Stimulated activated CD8-positive, alpha-beta memory T cell treated with anti-CD3 and anti-CD28 coated beads, Interleukin-15, amount 100 ng/mL, for 24 hours (primary cell): Measurements from ENCODE around the gene TAS2R40.
A peak's percentile ranks its signal among the peaks of the same experiment; 100 is the strongest.
"Not testable (repeated sequence)": the region's sequence is repeated elsewhere in the genome, so short reads cannot be mapped to it uniquely, and the experiment has no call there.

Source experiments
- DNase-seq: peaks from one replicate; pipeline ENCODE4 v3.0.0-alpha.2; 2020; ENCODE audit warnings: low read depth

Gene TAS2R40

DNA sequence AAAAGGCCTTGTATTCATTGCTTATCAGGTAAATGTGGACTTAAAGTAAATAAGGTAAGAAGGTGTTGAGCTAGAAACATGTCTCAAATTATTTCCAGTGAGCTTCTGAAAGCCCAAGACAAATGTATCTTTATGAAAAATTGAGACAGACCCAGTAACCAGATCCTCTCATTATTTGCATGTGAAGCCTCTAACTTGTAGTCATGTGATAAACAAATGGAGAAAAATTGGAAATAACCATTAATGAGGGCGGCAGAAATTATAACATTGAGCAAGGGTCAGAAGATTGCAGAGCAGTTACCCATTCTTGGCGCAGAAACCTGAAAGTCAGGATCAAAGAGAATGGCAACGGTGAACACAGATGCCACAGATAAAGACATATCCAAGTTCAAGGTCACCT, at the start of gene TAS2R40:
TAS2R40 (plus strand) TSS at position 301 of the 400 bp plus-strand sequence; CDS start at position 343, 42 bp downstream.
- no peak for DNase-seq

DNA sequence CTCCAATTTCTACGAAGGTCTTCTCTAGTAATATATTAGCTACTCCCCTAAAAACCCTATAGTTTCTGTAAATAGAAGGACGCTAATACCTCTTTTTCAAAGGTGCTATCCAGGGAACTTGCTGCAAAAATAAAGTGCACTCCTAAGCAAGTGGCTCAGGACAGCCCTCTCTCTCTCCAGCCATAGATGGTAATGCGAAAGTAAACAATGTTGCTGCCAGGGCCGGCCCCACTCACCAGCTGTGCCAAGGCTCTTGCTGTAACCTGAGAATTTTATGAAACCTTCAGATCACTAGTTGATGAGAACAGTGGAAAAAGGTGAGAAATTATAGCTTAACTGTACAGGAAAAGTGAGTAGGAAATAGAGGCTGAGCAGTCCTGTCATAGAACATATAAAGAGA, 49.5 kb upstream of the TAS2R40 start:
- no peak for DNase-seq

DNA sequence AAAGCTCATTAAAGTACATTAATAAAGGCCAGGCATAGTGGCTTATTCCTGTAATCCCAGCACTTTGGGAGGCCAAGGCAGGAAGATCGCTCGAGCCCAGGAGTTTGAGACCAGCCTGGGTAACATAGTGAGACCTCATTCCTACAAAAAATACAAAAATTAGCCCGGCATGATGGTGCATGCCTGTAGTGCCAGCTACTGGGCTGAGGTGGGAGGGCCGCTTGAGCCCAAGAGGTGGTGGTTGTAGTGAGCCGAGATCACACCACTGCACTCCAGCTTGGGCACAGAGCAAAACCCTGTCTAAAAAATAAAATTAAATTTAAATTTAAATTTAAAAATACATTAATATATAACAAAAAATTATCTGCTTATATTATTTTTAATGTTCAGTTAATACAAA, 45.7 kb upstream of the TAS2R40 start:
- no peak for DNase-seq

DNA sequence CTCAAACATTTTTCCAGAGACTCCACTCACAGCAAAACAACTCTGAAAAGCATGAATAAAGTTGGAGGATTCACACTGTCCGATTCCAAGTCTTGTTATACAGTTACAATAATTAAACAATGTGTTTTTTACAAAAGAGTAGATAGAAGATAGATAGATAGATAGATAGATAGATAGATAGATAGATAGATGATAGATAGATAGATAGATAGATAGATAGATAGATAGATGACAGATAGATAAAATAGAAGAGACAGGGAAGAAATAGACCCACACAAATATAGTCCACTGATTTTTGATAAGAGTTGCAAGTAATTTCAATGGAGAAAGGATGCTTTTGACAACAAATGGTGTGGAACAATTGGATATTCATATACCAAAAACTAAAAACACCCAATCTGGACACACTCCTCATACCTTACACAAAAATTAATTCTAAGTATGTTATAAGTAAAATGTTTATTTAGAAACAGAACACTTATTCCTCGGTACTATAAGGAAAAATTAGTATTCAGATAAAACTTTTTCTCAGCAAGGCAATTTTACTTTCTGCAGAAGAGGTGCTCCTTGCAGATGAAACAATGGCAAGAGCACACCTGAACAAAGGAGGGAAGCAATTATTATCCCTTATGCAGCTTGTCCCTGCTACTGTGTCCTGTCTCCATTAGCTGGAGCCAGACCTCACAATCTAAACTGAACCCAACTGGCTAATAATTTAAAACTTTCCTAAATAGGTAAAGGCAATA, 44.3 kb upstream of the TAS2R40 start:
- DNase-seq, result no peak

DNA sequence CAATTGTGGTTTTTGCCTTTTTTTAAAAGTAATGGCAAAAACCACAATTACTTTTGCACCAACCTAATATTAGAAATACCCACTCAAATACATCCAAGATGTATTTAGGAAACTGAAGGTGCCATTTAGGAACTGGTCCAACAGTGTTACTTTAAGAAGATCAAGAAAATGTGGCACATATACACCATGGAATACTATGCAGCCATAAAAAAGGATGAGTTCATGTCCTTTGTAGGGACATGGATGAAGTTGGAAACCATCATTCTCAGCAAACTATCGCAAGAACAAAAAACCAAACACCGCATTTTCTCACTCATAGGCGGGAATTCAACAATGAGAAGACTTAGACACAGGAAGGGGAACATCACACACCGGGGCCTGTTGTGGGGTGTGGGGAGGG, 41.1 kb upstream of the TAS2R40 start:
- not testable (repeated sequence) for DNase-seq

DNA sequence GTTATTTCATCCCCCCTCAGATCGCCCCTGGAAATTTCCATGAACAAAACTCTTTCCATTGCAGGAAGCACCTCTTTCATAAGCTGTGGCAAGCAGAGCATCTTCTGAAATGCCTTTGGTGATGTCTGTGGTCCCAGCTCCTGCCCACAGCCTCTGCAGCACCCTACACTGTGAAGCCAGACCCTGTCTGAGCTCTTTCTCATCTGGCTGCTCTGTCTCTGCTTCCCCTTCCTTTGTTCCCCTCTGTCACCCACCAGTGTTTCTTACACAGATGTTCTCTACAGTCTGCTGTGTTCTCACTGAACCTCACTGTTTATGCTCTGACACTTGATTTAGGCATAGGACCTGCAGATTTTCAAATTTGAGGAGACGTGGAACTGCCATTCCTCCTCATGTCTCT, 40.5 kb upstream of the TAS2R40 start:
- DNase-seq, result no peak

DNA sequence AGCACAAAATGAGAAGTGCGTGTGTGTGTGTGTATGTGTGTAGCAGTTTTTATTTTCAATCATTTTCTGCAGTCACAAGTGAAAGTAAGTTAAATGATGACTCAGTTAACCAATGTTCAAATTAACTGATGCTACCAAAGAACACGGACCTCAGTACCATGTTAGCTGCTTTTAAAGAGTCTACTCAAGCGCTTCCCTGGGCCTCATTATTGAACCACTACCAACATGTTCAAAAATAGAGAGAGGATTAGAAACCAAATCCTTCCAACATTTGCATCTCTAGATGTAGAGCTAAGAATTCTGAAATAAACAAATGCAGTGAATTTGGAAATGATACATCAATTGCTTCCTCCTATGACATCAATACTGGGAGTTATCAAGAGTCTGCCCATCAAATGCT, 38.8 kb upstream of the TAS2R40 start, which contains the start of gene TAS2R39:
TAS2R39 (plus strand) TSS at position 396 of the 400 bp plus-strand sequence; CDS start at position 396, 0 bp downstream.
- DNase-seq, result no peak

DNA sequence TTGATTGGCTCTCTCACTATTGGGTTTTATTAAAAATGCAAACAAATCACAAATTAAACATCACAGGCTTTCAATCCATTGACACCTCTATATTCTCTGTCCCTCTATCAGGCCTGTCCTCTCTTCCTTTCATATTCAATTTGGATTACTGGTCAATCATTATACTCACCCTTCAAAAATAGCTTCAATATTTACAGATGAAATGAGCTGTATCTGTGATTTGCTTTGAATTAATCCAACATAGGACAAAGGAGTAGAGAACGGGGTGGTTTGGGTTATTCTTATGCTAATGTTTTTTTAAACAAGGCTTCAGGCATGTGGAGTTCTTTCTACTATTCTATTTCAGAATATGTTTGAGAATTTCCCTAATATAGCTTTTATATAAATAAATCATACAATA, 36.3 kb upstream of the TAS2R40 start:
- no peak for DNase-seq

DNA sequence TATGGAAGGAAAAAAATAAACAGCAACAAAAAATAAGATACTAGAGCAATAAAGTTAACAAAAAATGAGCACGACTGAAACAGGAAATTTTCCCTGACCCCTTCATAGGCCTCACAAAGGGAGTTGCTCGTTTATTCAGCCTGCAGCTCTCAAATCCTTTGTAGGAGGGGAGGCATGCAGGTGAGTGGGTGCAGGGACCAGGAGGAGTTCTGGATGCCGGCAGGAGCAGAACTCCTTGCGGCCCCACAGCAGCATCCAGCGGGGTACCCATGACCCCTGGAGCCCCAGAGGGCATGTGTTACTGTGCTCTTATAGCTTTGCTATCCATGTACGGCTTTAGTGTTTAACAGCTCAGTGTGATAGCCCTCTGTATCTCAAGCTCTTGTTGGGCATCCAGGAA, 32.8 kb upstream of the TAS2R40 start:
- no peak for DNase-seq

DNA sequence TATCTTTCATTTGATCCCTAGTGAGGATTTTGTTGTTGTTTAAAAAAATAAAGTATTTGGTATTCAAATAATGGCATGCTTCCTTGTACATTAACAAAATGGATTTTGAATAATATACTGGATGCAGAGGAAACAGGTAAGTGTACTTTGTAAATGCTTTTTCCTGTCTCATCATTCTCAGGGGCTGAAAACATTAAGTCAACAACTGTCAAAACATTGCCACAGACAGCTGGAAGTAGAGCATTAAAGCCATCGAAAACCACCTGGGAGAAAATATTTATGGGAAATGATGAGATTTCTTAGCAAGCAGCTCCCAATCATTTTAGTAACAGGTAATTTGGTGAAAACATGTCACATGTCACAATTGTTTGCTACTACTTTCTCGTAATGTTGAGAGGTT, 28.0 kb upstream of the TAS2R40 start:
- DNase-seq, result no peak

DNA sequence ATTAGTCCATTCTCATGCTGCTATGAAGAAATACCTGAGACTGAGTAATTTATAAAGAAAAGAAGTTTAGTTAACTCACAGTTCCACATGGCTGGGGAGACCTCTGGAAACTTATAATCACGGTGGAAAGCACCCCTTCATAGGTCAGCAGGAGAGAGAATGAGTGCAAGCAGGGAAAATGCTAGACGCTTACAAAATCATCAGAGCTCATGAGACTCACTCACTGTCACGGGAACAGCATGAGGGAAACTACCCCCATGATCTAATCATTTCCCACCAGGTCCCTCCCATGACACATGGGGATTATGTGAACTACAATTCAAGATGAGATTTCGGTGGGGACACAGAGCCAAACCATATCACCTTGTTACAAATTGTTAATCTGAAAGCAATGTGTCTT, 22.8 kb upstream of the TAS2R40 start:
- DNase-seq, result no peak

DNA sequence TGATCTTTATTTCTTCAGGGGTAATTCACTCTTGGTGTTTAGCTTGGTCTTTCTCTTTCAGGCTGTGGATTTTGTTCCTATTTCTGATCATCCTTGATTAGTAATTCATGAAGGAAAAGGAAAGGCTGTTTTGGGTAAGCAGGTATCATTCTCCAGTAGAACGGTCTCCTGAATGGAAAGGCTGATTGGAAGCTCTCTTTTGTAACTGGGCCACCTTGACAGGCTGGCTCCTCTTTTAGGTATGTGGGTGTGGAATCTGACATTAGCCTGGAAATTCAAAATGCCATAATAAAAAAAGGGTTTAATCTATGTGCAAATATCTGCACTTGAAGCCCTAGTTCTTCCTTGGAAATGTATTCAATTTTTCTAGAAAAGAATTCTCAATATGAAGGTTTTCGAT, 19.7 kb upstream of the TAS2R40 start:
- no peak for DNase-seq

DNA sequence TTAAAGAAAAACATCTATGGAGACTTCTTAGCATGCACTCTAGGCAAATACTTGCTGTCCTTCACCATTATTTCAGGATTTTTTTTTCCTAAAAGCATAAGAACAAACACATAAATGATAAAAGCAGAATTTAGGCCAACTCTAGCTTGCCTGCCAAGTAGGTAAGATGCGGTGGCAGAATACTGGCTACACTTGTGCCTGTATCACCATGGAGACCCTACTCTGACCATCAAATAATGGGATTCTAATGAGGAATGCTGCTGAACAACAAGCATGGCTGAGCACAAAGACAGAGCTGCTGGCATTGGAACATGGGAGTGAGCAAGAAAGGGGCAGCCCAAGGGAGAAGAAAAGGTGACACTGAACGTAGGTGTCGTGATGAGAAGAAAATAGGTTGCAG, 18.5 kb upstream of the TAS2R40 start:
- DNase-seq, result no peak

DNA sequence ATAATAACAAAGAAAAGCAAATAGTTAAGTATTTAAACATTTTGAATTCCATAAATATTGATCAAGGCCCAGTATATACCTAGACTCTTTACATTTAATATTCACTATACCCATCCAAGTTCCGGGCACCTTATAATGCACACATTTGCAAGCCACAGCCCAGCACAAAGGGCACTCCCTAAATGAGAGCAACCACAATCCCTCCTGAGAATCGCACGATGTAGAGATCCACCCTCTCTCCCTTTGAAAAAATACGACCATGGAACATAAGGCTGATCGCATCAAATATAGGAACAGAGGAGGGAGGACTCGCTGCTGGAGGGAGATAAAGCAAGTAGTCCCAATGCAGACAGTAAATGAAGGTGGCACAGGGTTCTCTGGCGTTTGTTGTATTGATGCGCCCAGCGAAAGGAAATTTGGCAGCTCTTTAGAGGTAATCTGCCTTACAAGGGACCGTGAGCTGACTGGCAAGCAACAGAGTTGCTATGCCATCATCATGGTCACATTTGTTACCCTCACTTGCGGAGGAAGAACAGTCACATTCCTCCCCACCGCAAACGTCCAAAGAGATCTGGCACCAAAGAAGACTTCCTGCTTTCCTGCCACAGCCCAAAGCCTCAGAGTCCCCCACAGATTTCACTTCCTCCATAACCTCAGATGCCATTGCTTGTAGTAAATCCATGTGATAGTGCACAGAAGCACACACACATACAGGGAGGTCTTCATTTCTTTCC, 16.1 kb upstream of the TAS2R40 start:
- no peak for DNase-seq

DNA sequence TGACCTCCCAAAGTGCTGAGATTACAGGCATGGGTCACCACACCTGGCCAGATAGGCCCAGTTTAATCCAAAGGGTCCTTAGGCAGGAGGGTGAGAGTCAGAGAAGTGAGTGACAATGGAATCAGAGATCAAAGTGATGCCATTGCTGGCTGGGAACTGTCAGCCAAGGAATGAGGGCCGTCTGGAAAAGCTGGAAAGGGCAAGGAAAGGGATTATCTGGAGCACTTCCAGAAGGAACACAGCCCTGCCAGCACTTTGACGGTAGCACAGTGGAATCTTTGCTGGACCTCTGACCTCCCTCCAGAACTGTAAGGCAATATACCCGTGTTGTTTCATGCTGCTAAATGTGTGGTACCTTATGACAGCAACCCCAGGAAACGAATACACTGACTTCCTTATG, 11.3 kb upstream of the TAS2R40 start:
- no peak for DNase-seq

DNA sequence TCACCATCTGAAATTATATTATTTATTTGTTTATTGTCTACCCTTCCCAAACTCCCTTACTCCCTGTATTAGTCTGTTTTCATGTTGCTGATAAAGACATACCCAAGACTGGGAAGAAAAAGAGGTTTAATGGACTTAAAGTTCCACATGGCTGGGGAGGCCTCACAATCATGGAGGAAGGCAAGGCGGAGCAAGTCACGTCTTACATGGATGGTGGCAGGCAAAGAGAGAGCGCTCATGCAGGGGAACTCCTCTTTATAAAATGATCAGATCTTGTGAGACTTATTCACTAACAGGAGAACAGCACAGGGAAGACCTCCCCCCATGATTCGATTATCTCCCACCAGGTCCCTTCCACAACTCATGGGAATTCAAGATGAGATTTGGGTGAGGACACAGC, 8.4 kb upstream of the TAS2R40 start:
- DNase-seq, result not testable (repeated sequence)

DNA sequence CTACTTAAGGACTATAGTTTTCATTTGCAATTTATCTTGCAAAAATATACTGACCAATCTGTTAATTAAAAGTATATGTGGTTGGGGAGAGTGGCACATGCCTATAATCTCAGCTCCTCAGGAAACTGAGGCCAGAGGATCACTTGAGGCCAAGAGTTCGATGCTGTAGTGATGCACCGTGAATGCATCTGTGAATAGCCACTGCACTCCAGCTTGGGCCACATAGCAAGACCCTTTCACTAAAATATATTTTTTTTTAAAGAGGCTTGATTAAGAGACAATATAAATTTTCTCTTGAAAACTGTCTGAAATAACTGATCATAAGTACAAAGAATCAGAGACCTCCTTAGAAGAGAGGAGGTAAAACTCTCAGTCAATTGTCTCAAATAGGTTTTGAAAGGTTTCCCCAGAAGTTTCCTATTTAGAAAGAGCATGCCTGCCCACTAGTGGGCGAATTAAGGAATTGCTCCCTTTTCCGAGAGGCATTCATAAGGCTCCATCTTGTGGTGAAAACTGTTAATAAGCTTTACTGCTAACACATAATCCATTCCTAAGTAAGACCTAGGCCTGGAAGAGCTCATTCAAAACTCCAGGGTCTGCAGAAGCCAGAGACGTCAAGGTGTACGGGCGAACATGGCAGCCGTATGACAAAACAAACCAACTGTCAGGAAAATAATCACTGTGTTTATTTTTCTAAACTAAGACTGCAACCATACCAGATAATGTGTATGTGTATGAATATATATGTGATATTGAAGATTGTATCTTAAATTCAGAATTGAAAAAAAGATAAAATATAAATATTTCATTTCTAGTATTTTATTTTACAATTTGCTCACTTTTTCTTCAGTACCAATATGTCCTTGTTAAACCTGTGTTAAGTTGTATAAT, 6.8 kb upstream of the TAS2R40 start:
- peak; percentile 15 for DNase-seq

DNA sequence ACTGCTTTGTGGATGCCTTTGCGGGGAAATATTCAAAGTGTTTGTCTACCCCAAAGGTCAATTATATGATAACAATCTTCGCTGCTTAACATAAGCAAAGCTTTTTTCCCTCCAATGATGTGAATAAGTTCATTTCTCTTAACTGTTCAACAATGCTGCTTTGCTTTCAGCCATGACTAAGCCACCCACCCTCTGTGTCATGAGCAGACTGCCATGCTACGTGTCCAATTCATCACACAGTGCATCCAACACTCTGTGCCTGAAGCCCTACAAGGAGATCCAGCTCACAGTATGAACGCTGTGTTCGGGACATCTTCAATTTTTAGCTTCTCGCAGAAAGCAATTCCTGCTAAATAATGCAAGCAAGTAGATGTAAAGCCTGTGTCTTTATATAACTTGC, 5.7 kb upstream of the TAS2R40 start:
- DNase-seq, result no peak

DNA sequence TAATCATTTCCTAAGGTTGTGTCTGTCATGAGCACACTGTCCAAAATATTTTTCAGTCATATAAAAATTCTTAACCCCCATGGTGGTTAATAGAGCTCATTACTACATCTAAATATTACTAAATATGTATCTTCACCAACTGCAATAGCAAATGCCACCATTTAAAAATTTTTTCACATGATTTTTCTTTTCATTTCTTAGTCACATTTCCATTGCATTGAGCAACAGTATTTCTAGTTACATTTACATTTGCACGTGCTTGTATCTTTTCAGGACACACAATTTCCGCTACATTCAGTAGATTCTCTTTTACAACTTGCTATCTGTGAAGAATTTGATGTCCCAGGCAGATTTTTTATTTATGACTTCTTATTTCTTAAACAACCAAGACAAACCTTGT, 5.2 kb upstream of the TAS2R40 start:
- no peak for DNase-seq

DNA sequence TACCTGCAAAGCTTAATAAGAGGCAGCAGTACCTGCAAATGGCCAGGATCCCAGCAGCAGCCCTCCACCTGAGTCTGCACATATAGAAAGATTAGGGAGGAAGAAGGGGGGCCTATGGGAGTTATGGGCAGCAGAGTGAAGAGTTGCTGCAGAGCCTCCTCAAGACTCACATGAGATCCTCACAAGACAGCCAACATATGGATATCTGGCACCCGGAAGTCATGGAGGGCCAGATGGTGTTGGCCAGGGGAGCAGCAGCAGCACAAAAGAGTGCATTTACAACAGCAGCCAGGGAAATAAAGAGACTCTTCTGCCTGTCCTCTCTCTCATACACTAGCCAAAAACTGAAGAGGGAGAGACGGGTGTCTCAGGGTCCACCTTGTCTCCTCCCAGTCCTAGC, 4.0 kb upstream of the TAS2R40 start:
- no peak for DNase-seq

DNA sequence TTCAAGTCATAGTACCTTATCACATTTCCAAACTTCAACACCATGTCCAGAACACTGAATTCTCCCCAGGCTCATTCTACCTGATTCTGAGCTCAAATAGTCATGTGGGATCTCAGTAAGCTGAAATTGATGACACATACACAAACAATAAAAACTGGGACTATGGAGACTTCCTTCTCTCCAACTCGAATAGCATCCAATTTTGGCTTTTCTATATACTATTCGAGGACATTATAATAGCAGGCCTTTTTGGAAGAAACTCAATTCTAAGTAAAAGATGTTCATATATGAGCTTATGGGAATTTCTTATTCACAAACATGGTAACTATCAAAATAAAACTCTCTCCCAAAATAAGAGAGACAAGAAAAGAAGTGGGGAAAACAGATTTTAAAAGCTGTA, 551 bp upstream of the TAS2R40 start:
- no peak for DNase-seq

DNA sequence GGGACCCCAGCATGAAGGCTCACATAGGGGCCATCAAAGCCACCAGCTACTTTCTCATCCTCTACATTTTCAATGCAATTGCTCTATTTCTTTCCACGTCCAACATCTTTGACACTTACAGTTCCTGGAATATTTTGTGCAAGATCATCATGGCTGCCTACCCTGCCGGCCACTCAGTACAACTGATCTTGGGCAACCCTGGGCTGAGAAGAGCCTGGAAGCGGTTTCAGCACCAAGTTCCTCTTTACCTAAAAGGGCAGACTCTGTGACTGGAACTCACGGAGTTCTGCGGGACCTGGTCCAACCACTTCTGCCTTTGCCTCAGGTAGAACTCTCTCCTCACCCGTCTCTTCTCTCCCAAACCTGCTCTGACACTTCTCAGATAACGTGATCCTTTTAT, 945 bp downstream of the TAS2R40 start:
- no peak for DNase-seq

DNA sequence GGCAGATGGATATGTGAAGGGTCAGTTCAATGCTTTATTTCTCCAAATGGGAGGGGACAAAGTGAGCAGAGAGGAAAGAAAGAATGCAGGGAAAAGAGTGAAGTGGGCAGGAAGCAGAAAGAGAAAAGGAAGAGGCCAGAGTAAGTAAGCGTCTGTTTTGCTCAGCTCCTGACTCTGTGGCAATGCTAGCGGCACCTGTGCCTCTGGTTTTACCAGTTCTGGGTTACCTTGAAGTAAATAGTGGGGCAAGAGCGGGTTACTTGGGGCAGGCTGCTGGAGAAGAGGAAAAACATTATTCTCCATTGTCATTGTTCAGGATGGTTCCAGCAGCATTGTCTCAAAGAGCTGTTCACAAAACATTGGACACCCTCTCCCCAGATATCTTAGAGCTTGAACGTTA, 1.9 kb downstream of the TAS2R40 start:
- DNase-seq, result no peak
